Esophagus muscularis mucosa (tissue), 4 donors: ENCODE data around the gene CNTNAP2. TPM values are rescaled to one million over a fixed set of nuclear protein-coding genes. Genes with fewer than 3 reads are reported as not detected.
A peak's percentile ranks its signal among the peaks of the same experiment; 100 is the strongest.

Experiments
- DNase-seq: peaks from one replicate; pipeline ENCODE4 v3.0.0-alpha.2; 2017; ENCODE audit errors: extremely low spot score
- H3K27ac ChIP-seq, 4 donors: fragments of 200-600 bp; sonication (generic); replicated peaks in 1 of 4; 1 replicate in 3 of 4; 2 replicates in 1 of 4; pipeline ENCODE4 v1.5.1; 2016 to 2019; ENCODE audit warnings: mild to moderate bottlenecking in 1 of 4
- H3K27me3 ChIP-seq, 4 donors: fragments of 200-600 bp; sonication (generic); one replicate each; pipeline versions ENCODE4 v1.5.1 to v1.6.0; 2016 to 2019
- H3K36me3 ChIP-seq, 4 donors: fragments of 200-600 bp; sonication (generic); one replicate each; pipeline ENCODE4 v1.5.1; 2016 to 2019
- H3K4me1 ChIP-seq, 4 donors: fragments of 200-600 bp; sonication (generic); one replicate each; pipeline ENCODE4 v1.5.1; 2016 to 2019
- H3K4me3 ChIP-seq, 4 donors: fragments of 200-600 bp; sonication (generic); 1 replicate in 2 of 4; 2 replicates in 2 of 4; pipeline ENCODE4 v1.5.1; 2016 to 2019; ENCODE audit warnings: mild to moderate bottlenecking in 4 of 4, moderate library complexity in 1 of 4
- H3K9me3 ChIP-seq, 4 donors: fragments of 200-600 bp; sonication (generic); 1 replicate in 3 of 4; 2 replicates in 1 of 4; pipeline ENCODE4 v1.5.1; 2016 to 2019
- EP300 ChIP-seq: sonication (generic); formaldehyde crosslinking; IDR thresholded peaks from one replicate; pipeline ENCODE4 v1.6.1; 2017; ENCODE audit warnings: antibody characterized with exemption
- POLR2A ChIP-seq: fragments of 450-650 bp; IDR thresholded peaks from one replicate; pipeline ENCODE4 v1.6.1; 2017; ENCODE audit warnings: antibody characterized with exemption, moderate library complexity, mild to moderate bottlenecking, low read depth
- POLR2AphosphoS5 ChIP-seq, 2 donors: sonication (generic); formaldehyde crosslinking; IDR thresholded peaks; one replicate each; pipeline ENCODE4 v1.6.1; 2017; ENCODE audit warnings: antibody characterized with exemption in 2 of 2
- WGBS: methylation state at CpG from one replicate; pipeline ENCODE4 v1.1.5; 2018; 5-methylcytosine and 5-hydroxymethylcytosine counted together
- intact Hi-C: fragments of 100-400 bp; cut with DNase I; formaldehyde crosslinking; loops from one replicate; pipeline ENCODE4 v1.15.1; 2023
- total RNA-seq, 4 donors: library from RNA; depleted of rRNA; stranded (reverse); fragments of >200 nt; gene quantifications; one replicate each; pipeline versions ENCODE4 v1.1.0 to v1.2.1, GENCODE V29; 2016
- TF ChIP-seq, protein P1 (sequence below), 3 experiments: fragments of 200-600 bp in 2 of 3; fragments of 450-650 bp in 1 of 3; sonication (generic) in 2 of 3; IDR thresholded peaks; one replicate each; pipeline ENCODE4 v1.5.1; 2017 to 2019; ENCODE audit warnings: antibody characterized with exemption in 3 of 3, mild to moderate bottlenecking in 2 of 3, moderate library complexity in 1 of 3

Gene CNTNAP2
- total RNA-seq, 4 donors from 2014 or later = 1.2 to 2.9 (median 1.9) TPM

- Histone ChIP-seq H3K4me3 (no peak overlapping the region), H3K27me3 (no peaks in the 10 kb centered on the region), H3K36me3 (no peaks in the 10 kb centered on the region), H3K27ac (no peak overlapping the region), H3K9me3 (peaks cover 0 to 5% (median 2%) of the 10 kb centered on the region in 4 donors), H3K4me1 (peaks cover 0 to 13% (median 10%) of the 10 kb centered on the region in 4 donors)
- no peak for DNase-seq
- 90% methylated on average over 6 of the region's 6 CpGs for whole genome bisulfite sequencing
- TF ChIP-seq EP300 (no peak), POLR2A (no peak), POLR2AphosphoS5 (IDR thresholded peaks at IDR 0.05) (no peak)
- TF ChIP-seq, protein P1, sequence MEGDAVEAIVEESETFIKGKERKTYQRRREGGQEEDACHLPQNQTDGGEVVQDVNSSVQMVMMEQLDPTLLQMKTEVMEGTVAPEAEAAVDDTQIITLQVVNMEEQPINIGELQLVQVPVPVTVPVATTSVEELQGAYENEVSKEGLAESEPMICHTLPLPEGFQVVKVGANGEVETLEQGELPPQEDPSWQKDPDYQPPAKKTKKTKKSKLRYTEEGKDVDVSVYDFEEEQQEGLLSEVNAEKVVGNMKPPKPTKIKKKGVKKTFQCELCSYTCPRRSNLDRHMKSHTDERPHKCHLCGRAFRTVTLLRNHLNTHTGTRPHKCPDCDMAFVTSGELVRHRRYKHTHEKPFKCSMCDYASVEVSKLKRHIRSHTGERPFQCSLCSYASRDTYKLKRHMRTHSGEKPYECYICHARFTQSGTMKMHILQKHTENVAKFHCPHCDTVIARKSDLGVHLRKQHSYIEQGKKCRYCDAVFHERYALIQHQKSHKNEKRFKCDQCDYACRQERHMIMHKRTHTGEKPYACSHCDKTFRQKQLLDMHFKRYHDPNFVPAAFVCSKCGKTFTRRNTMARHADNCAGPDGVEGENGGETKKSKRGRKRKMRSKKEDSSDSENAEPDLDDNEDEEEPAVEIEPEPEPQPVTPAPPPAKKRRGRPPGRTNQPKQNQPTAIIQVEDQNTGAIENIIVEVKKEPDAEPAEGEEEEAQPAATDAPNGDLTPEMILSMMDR (IDR thresholded peaks at IDR 0.05) = no peak
- intact Hi-C loops = no loop called here
These were observed 2139.8 kb downstream of the CNTNAP2 start for GRCh38 chr7:148256433-148256832.

DNA sequence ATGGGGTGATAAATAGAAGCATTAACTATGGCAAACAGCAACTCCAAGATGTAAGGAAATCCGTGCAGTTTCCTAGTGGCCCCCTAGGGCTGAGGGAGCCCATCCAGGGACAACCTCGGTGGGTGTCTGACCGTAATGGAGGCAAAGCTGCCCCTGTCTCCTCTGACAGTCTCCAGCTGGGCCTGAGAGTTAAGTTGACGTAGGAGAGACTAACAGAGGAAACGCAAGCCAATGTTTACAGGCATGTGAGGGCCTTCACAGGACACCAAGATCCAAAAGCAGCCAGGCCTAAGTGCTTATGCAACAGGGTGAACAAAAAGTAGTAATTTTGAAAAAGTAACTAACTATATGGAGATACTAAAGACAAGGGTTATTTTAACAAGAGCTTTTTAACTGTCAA is 2144.0 kb downstream of the CNTNAP2 start:
- Histone ChIP-seq H3K36me3 (no peaks in the 10 kb centered on the region), H3K4me3 (no peak overlapping the region), H3K27ac (peak overlapping the region; percentile 55 to 65 (median 60)), H3K9me3 (no peaks in the 10 kb centered on the region), H3K4me1 (peaks cover 0 to 26% (median 21%) of the 10 kb centered on the region in 4 donors), H3K27me3 (no peaks in the 10 kb centered on the region)
- intact Hi-C loops = no loop called here
- peak; percentile 64 to 77 for TF ChIP-seq POLR2AphosphoS5 (IDR thresholded peaks at IDR 0.05)
- TF ChIP-seq POLR2A = no peak
- TF ChIP-seq, protein P1 (IDR thresholded peaks at IDR 0.05) = no peak
- 56% methylated on average over 5 of the region's 5 CpGs for WGBS
- DNase-seq = no peak

- no peak for DNase-seq
- Histone ChIP-seq H3K36me3 (no peaks in the 10 kb centered on the region), H3K4me3 (no peak overlapping the region), H3K27ac (peak overlapping the region in 2 of 4 donors; percentile 62 to 65), H3K9me3 (no peaks in the 10 kb centered on the region), H3K27me3 (no peaks in the 10 kb centered on the region), H3K4me1 (peaks cover 0 to 26% (median 21%) of the 10 kb centered on the region in 4 donors)
- 95% methylated on average over 10 of the region's 10 CpGs for WGBS
- no peak for TF ChIP-seq POLR2A
- TF ChIP-seq, protein P1 (IDR thresholded peaks at IDR 0.05) = no peak
- TF ChIP-seq POLR2AphosphoS5 (IDR thresholded peaks at IDR 0.05) = no peak
- no peak for TF ChIP-seq EP300
- intact Hi-C loops = no loop called here
These were observed 2144.9 kb downstream of the CNTNAP2 start for GRCh38 chr7:148261523-148261922.

- DNase-seq = no peak
- TF ChIP-seq, protein P1 (IDR thresholded peaks at IDR 0.05) = no peak
- TF ChIP-seq POLR2AphosphoS5 (IDR thresholded peaks at IDR 0.05) (no peak), EP300 (no peak), POLR2A (no peak)
- H3K27ac ChIP-seq = no peak overlapping the region
- H3K36me3 ChIP-seq = no peaks in the 10 kb centered on the region
- H3K4me1 ChIP-seq = peaks cover 0 to 26% (median 21%) of the 10 kb centered on the region in 4 donors
- no peaks in the 10 kb centered on the region for H3K9me3 ChIP-seq
- H3K4me3 ChIP-seq = peak overlapping the region in 2 of 4 donors; percentile 7 to 36
- intact Hi-C loops = no loop called here
- 58% methylated on average over 12 of the region's 12 CpGs for WGBS
- H3K27me3 ChIP-seq = no peaks in the 10 kb centered on the region
These were observed 2145.5 kb downstream of the CNTNAP2 start for GRCh38 chr7:148261996-148262688.
